Fibroblast of lung (primary cell): ENCODE results near the gene CHST11.

ENCODE experiments used
- EZH2 ChIP-seq: IDR thresholded peaks from 2 replicates; pipeline ENCODE4 v1.5.1; 2012; ENCODE audit warnings: low read length, control low read depth, mild to moderate bottlenecking; ENCODE audit errors: missing control alignments
- TF ChIP-seq, protein P1 (sequence below), 2 donors: IDR thresholded peaks in 1 of 2; conservative IDR thresholded peaks in 1 of 2; 1 replicate in 1 of 2; 2 replicates in 1 of 2; pipeline ENCODE4 v1.5.1; 2011 to 2012; ENCODE audit warnings: low read length in 2 of 2, control low read depth in 1 of 2, inconsistent platforms in 1 of 2, low read depth in 1 of 2, mild to moderate bottlenecking in 1 of 2

DNA sequence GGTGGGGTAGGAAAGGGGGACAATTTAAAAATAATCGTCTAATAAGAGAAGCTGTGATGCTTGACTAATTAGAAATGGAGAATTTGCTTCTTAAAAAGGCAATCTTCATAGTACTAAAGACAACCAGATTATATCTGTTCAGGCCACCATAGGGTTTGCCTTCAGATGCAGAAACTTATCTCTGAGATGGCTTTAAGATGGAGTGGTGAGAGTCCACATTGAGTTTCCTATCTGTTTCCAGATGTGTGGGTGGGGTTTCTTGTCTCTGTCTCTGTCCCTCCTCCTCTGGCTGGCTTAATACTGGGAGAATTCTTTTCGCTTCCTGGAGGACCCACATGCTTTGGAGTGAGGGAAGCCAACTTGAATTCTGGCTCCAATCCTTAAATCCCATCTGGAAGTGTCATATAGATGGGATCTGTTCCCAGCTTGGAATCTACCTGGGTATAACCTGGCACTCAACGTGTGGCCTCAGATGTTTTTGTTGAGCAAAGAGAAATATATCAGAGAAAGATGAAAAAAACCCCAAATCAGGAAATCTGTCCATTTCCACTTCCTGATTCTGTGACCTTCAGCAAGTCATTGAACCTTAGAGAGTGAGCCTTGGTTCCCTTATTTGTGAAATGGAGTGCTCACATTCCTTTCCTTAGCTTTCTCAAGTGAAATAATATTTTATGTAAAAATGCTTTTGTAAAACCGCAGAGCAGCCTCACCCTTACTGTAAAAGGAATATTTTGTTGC, 66.4 kb downstream of the CHST11 start:
- TF ChIP-seq, protein P1, sequence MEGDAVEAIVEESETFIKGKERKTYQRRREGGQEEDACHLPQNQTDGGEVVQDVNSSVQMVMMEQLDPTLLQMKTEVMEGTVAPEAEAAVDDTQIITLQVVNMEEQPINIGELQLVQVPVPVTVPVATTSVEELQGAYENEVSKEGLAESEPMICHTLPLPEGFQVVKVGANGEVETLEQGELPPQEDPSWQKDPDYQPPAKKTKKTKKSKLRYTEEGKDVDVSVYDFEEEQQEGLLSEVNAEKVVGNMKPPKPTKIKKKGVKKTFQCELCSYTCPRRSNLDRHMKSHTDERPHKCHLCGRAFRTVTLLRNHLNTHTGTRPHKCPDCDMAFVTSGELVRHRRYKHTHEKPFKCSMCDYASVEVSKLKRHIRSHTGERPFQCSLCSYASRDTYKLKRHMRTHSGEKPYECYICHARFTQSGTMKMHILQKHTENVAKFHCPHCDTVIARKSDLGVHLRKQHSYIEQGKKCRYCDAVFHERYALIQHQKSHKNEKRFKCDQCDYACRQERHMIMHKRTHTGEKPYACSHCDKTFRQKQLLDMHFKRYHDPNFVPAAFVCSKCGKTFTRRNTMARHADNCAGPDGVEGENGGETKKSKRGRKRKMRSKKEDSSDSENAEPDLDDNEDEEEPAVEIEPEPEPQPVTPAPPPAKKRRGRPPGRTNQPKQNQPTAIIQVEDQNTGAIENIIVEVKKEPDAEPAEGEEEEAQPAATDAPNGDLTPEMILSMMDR (conservative IDR thresholded peaks at IDR 0.05 in 1 of 2, IDR thresholded peaks at IDR 0.05 in 1 of 2; ENCODE audit: low read depth in 1 of 2, low read length in 2 of 2), result no peak
- no peak for TF ChIP-seq EZH2
